Esophagus muscularis mucosa (tissue), 4 donors: ENCODE data around the gene LHCGR. TPM values are rescaled to one million over a fixed set of nuclear protein-coding genes. Genes with fewer than 3 reads are reported as not detected.

ENCODE experiments used
- DNase-seq: peaks from one replicate; pipeline ENCODE4 v3.0.0-alpha.2; 2017; ENCODE audit errors: extremely low spot score
- H3K27ac ChIP-seq, 4 donors: fragments of 200-600 bp; sonication (generic); replicated peaks in 1 of 4; 1 replicate in 3 of 4; 2 replicates in 1 of 4; pipeline ENCODE4 v1.5.1; 2016 to 2019; ENCODE audit warnings: mild to moderate bottlenecking in 1 of 4
- H3K27me3 ChIP-seq, 4 donors: fragments of 200-600 bp; sonication (generic); one replicate each; pipeline versions ENCODE4 v1.5.1 to v1.6.0; 2016 to 2019
- H3K36me3 ChIP-seq, 4 donors: fragments of 200-600 bp; sonication (generic); one replicate each; pipeline ENCODE4 v1.5.1; 2016 to 2019
- H3K4me1 ChIP-seq, 4 donors: fragments of 200-600 bp; sonication (generic); one replicate each; pipeline ENCODE4 v1.5.1; 2016 to 2019
- H3K4me3 ChIP-seq, 4 donors: fragments of 200-600 bp; sonication (generic); 1 replicate in 2 of 4; 2 replicates in 2 of 4; pipeline ENCODE4 v1.5.1; 2016 to 2019; ENCODE audit warnings: mild to moderate bottlenecking in 4 of 4, moderate library complexity in 1 of 4
- H3K9me3 ChIP-seq, 4 donors: fragments of 200-600 bp; sonication (generic); 1 replicate in 3 of 4; 2 replicates in 1 of 4; pipeline ENCODE4 v1.5.1; 2016 to 2019
- EP300 ChIP-seq: sonication (generic); formaldehyde crosslinking; IDR thresholded peaks from one replicate; pipeline ENCODE4 v1.6.1; 2017; ENCODE audit warnings: antibody characterized with exemption
- POLR2A ChIP-seq: fragments of 450-650 bp; IDR thresholded peaks from one replicate; pipeline ENCODE4 v1.6.1; 2017; ENCODE audit warnings: antibody characterized with exemption, moderate library complexity, mild to moderate bottlenecking, low read depth
- POLR2AphosphoS5 ChIP-seq, 2 donors: sonication (generic); formaldehyde crosslinking; IDR thresholded peaks; one replicate each; pipeline ENCODE4 v1.6.1; 2017; ENCODE audit warnings: antibody characterized with exemption in 2 of 2
- WGBS: methylation state at CpG from one replicate; pipeline ENCODE4 v1.1.5; 2018; 5-methylcytosine and 5-hydroxymethylcytosine counted together
- intact Hi-C: fragments of 100-400 bp; cut with DNase I; formaldehyde crosslinking; loops from one replicate; pipeline ENCODE4 v1.15.1; 2023
- total RNA-seq, 4 donors: library from RNA; depleted of rRNA; stranded (reverse); fragments of >200 nt; gene quantifications; one replicate each; pipeline versions ENCODE4 v1.1.0 to v1.2.1, GENCODE V29; 2016
- TF ChIP-seq, protein P1 (sequence below), 3 experiments: fragments of 200-600 bp in 2 of 3; fragments of 450-650 bp in 1 of 3; sonication (generic) in 2 of 3; IDR thresholded peaks; one replicate each; pipeline ENCODE4 v1.5.1; 2017 to 2019; ENCODE audit warnings: antibody characterized with exemption in 3 of 3, mild to moderate bottlenecking in 2 of 3, moderate library complexity in 1 of 3

LHCGR gene
- total RNA-seq: 1 to 10 TPM in 3 of 4 donors, under 1 TPM in 1; 0.65 to 4.6 (median 2.8) TPM

DNA sequence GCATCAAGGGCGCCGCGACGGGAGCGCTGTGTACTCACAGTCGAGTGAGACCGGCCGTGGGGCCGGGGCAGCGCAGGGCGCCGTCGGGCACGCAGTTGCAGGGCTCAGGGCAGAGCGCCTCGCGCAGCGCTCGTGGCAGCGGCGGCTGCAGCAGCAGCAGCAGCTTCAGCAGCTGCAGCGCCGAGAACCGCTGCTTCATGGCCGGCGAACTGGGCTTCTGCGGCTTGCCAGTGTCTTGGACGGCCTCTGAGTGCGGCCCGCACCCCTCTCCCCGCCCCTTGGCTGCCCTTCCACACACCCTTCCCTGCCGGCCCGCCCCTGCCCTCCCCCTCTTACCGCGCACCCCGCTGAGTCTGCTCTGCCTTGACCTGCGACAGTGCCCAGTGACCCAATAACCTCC is at the start of gene LHCGR:
Gene LHCGR (minus strand): TSS at position 252 of the 400 bp plus-strand sequence. CDS start 53 bp downstream, at position 199.
- no peak for DNase-seq
- Histone ChIP-seq H3K36me3 (no peaks in the 10 kb centered on the region), H3K27me3 (peaks cover 0 to 8% (median 0%) of the 10 kb centered on the region in 4 donors), H3K9me3 (no peaks in the 10 kb centered on the region), H3K4me3 (peak within 1 kb of the TSS; percentile 43 to 51 (median 49)), H3K4me1 (peaks cover 5 to 34% (median 21%) of the 10 kb centered on the region in 4 donors), H3K27ac (peak within 1 kb of the TSS in 3 of 4 donors; percentile 42 to 62 (median 51))
- intact Hi-C loops: no loop called here
- WGBS: 17% methylated on average over 28 of the region's 37 CpGs
- TF ChIP-seq EP300 (no peak), POLR2A (no peak), POLR2AphosphoS5 (IDR thresholded peaks at IDR 0.05) (no peak)
- TF ChIP-seq, protein P1, sequence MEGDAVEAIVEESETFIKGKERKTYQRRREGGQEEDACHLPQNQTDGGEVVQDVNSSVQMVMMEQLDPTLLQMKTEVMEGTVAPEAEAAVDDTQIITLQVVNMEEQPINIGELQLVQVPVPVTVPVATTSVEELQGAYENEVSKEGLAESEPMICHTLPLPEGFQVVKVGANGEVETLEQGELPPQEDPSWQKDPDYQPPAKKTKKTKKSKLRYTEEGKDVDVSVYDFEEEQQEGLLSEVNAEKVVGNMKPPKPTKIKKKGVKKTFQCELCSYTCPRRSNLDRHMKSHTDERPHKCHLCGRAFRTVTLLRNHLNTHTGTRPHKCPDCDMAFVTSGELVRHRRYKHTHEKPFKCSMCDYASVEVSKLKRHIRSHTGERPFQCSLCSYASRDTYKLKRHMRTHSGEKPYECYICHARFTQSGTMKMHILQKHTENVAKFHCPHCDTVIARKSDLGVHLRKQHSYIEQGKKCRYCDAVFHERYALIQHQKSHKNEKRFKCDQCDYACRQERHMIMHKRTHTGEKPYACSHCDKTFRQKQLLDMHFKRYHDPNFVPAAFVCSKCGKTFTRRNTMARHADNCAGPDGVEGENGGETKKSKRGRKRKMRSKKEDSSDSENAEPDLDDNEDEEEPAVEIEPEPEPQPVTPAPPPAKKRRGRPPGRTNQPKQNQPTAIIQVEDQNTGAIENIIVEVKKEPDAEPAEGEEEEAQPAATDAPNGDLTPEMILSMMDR (IDR thresholded peaks at IDR 0.05): no peak

DNA sequence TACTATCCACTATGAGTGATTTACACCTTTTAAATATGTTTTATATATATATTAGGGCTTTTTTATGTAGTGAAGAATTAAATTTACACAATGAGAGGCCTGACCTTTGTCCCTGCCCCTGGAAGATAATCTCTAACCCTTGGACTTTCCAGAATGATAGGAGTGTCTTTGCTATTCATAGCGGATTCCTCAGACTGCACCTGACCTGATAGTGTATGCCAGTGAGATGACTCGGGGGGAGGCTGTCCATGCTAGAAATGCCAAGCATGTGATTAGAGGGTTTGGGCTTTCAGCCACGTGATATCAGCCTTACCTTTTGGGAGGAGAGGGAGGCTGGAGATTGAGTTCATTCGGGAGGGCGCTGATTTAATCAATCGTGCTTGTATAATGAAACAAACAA is 44.1 kb upstream of the LHCGR start:
- H3K4me1 ChIP-seq: no peaks in the 10 kb centered on the region
- intact Hi-C loops: no loop called here
- no peak overlapping the region for H3K4me3 ChIP-seq
- no peaks in the 10 kb centered on the region for H3K9me3 ChIP-seq
- 81% methylated on average over 6 of the region's 6 CpGs for WGBS
- no peaks in the 10 kb centered on the region for H3K36me3 ChIP-seq
- no peak for DNase-seq
- H3K27me3 ChIP-seq: no peaks in the 10 kb centered on the region
- H3K27ac ChIP-seq: no peak overlapping the region
- TF ChIP-seq POLR2AphosphoS5 (IDR thresholded peaks at IDR 0.05): no peak
- TF ChIP-seq, protein P1 (IDR thresholded peaks at IDR 0.05): no peak
- no peak for TF ChIP-seq EP300
- TF ChIP-seq POLR2A: no peak

DNA sequence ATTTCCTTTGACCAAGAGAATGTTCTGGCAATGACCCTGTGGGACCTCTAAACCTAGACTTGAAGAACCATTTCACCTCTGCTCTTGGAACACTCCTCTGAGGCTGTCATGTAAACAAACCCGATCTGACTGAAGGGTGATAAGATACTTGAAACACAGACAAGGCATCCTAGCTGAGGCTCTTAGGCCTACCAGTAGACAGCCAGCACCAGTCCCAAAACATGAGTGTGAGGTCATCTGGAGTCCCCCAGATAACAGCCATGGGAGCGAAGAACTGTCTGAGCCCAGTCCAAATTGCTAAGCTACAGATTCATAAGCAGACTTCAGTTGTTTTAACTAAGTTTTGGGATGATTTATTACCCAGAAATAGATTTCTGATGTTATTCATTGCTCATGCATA is 39.5 kb upstream of the LHCGR start:
- TF ChIP-seq POLR2A (no peak), EP300 (no peak), POLR2AphosphoS5 (IDR thresholded peaks at IDR 0.05) (no peak)
- TF ChIP-seq, protein P1 (IDR thresholded peaks at IDR 0.05): no peak
- no peak for DNase-seq

DNA sequence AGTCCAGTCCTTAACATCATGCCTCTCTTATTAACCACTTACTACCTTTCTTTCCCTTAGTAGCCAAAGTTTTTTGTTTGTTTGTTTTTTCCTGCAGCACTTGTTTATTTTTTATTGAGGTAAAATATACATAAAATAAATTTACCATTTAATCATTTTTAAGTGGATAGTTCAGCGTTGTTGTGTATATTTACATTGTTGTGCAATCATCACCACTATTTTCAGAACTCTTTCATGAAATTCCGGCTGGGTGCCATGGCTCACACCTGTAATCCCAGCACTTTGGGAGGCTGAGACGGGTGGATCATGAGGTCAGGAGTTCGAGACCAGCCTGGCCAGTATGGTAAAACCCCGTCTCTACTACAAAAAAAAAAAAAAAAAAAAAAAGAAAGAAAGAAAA is 38.1 kb upstream of the LHCGR start:
- intact Hi-C loops: no loop called here
- 96% methylated on average over 5 of the region's 5 CpGs for WGBS
- TF ChIP-seq, protein P1 (IDR thresholded peaks at IDR 0.05): no peak
- no peak for TF ChIP-seq POLR2AphosphoS5 (IDR thresholded peaks at IDR 0.05)
- no peak for TF ChIP-seq EP300
- no peak for TF ChIP-seq POLR2A

More for the DNA sequence above, 39.5 kb upstream of the LHCGR start:
- intact Hi-C loops: no loop called here
- Histone ChIP-seq H3K4me3 (no peak overlapping the region), H3K27me3 (no peaks in the 10 kb centered on the region), H3K4me1 (no peaks in the 10 kb centered on the region), H3K36me3 (no peaks in the 10 kb centered on the region), H3K27ac (no peak overlapping the region), H3K9me3 (no peaks in the 10 kb centered on the region)
- WGBS: 49% methylated on average over 2 of the region's 2 CpGs

DNA sequence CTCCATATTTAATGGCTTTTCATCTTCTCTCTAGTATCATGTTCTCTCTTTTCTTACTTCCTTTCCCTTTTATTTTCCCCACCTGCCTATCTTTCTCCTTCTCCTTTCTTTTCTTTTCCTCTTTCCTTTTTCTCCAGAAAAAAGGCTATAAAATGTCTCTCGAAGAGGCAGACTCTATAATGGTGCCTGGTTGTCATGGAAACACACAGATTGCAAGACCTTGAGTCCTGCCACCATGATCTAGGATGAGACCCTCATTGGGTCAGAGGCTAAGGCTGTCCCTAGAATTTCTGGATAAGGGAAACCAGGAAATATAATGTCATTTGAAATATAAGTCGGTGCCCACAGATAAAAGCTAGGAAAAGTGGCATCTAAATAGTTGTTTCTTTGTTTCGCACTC is 36.5 kb upstream of the LHCGR start:
- TF ChIP-seq POLR2A: no peak
- TF ChIP-seq EP300: no peak
- TF ChIP-seq, protein P1 (IDR thresholded peaks at IDR 0.05): no peak
- no peak for TF ChIP-seq POLR2AphosphoS5 (IDR thresholded peaks at IDR 0.05)
- WGBS: 84% methylated on average over 3 of the region's 3 CpGs
- H3K27me3 ChIP-seq: no peaks in the 10 kb centered on the region
- intact Hi-C loops: no loop called here
- no peak for DNase-seq
- no peak overlapping the region for H3K4me3 ChIP-seq
- no peaks in the 10 kb centered on the region for H3K9me3 ChIP-seq
- H3K4me1 ChIP-seq: no peaks in the 10 kb centered on the region
- no peaks in the 10 kb centered on the region for H3K36me3 ChIP-seq
- no peak overlapping the region for H3K27ac ChIP-seq

More for the DNA sequence above, 38.1 kb upstream of the LHCGR start:
- no peak overlapping the region for H3K4me3 ChIP-seq
- no peaks in the 10 kb centered on the region for H3K27me3 ChIP-seq
- no peaks in the 10 kb centered on the region for H3K9me3 ChIP-seq
- H3K36me3 ChIP-seq: no peaks in the 10 kb centered on the region
- no peak overlapping the region for H3K27ac ChIP-seq
- no peak for DNase-seq
- no peaks in the 10 kb centered on the region for H3K4me1 ChIP-seq
